Activated CD8-positive, alpha-beta memory T cell treated with anti-CD3 and anti-CD28 coated beads, Interleukin-2, amount 50 U/mL, for 4 hours (primary cell): ENCODE data around the gene NIN.
"Not testable (repeated sequence)": the region's sequence is repeated elsewhere in the genome, so short reads cannot be mapped to it uniquely, and the experiment has no call there.

Source experiments
- DNase-seq: peaks from one replicate; pipeline ENCODE4 v3.0.0-alpha.2; 2020

The NIN gene

GRCh38 chr14:50697659-50698290 lies 133.2 kb downstream of the NIN start:
- no peak for DNase-seq

GRCh38 chr14:50694260-50694659 lies 136.7 kb downstream of the NIN start:
- DNase-seq: not testable (repeated sequence)

GRCh38 chr14:50688875-50689274 lies 142.1 kb downstream of the NIN start:
- DNase-seq: no peak

GRCh38 chr14:50679674-50680073 lies 151.3 kb downstream of the NIN start:
- DNase-seq: no peak

- no peak for DNase-seq
These were observed 152.8 kb downstream of the NIN start for GRCh38 chr14:50678163-50678562.

GRCh38 chr14:50677527-50678063 lies 153.4 kb downstream of the NIN start:
- no peak for DNase-seq

GRCh38 chr14:50676814-50677516 lies 154.0 kb downstream of the NIN start:
- DNase-seq: no peak

GRCh38 chr14:50675597-50675996 lies 155.4 kb downstream of the NIN start:
- DNase-seq: no peak

GRCh38 chr14:50670866-50671256 lies 160.1 kb downstream of the NIN start:
- DNase-seq: no peak

GRCh38 chr14:50670196-50670865 lies 160.6 kb downstream of the NIN start:
- DNase-seq: no peak
